ENCODE results near the gene CNOT2. TPM values are rescaled to one million over a fixed set of nuclear protein-coding genes. Genes with fewer than 3 reads are reported as not detected.
"Not testable (repeated sequence)": the region's sequence is repeated elsewhere in the genome, so short reads cannot be mapped to it uniquely, and the experiment has no call there.

Gene CNOT2
- total RNA-seq, 1 donor: 135 TPM

DNA sequence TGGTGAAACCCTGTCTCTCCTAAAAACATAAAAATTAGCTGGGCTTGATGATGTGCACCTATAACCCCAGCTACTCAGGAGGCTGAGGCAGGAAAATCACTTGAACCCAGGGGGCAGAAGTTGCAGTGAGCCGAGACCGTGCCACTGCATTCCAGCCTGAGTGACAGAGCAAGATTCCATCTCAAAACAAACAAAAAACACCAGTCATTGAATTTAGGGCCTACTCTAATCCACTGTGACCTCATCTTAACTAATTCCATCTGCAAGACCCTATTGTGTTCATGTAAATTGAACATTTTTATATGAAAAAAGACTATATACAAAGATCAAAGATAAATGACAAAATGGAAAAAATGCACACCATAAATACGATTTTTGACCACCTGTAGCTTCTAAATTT lies 140.7 kb downstream of the CNOT2 start:
- no peak overlapping the region for H3K4me3 ChIP-seq (ENCODE audit: low read depth, low read length)
- no peak for DNase-seq (ENCODE audit: low read depth)
- TF ChIP-seq, protein P1, sequence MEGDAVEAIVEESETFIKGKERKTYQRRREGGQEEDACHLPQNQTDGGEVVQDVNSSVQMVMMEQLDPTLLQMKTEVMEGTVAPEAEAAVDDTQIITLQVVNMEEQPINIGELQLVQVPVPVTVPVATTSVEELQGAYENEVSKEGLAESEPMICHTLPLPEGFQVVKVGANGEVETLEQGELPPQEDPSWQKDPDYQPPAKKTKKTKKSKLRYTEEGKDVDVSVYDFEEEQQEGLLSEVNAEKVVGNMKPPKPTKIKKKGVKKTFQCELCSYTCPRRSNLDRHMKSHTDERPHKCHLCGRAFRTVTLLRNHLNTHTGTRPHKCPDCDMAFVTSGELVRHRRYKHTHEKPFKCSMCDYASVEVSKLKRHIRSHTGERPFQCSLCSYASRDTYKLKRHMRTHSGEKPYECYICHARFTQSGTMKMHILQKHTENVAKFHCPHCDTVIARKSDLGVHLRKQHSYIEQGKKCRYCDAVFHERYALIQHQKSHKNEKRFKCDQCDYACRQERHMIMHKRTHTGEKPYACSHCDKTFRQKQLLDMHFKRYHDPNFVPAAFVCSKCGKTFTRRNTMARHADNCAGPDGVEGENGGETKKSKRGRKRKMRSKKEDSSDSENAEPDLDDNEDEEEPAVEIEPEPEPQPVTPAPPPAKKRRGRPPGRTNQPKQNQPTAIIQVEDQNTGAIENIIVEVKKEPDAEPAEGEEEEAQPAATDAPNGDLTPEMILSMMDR (IDR thresholded peaks at IDR 0.05; ENCODE audit: insufficient read depth, low read length): no peak

DNA sequence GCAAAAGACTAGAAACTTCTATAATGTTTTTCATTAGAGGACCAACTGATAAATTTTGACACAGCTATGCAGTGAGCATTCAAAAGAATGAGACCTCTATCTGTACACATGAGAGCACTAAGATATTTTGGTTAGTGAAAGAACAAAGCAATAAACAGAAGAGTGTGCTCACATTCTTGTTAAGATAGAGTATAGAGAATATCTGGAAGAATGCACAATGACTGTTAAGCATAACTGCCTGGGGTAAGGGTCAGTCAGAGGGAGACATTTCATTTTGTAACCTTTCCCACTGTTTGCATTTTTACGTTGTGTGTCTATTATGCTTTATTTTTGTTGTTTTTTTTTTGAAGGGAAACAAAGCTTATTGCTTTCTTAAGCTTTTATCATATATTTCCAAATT lies 143.5 kb downstream of the CNOT2 start:
- no peak for DNase-seq (ENCODE audit: low read depth)
- TF ChIP-seq, protein P1 (IDR thresholded peaks at IDR 0.05; ENCODE audit: insufficient read depth, low read length): no peak
- no peak overlapping the region for H3K4me3 ChIP-seq (ENCODE audit: low read depth, low read length)

DNA sequence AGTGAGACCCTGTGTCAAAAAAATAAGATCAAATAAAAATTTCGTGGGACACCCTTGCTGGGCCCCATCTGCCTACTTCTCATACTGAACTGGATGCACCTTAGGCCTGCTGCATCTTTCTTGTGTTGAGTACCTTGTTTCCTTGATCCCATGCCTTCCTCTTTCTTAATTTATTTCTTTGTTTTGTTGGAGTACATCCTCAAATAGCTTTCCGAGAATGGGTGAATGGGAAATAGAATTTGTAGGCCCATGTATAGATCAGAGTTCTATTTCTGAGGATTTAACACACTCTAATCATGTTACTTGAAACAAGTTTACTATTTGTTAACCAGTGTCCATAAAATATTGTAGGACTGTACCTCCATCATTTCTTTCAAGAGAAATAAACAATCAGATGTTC lies 146.4 kb downstream of the CNOT2 start:
- TF ChIP-seq, protein P1 (IDR thresholded peaks at IDR 0.05; ENCODE audit: insufficient read depth, low read length): no peak
- no peak overlapping the region for H3K4me3 ChIP-seq (ENCODE audit: low read depth, low read length)
- no peak for DNase-seq (ENCODE audit: low read depth)

DNA sequence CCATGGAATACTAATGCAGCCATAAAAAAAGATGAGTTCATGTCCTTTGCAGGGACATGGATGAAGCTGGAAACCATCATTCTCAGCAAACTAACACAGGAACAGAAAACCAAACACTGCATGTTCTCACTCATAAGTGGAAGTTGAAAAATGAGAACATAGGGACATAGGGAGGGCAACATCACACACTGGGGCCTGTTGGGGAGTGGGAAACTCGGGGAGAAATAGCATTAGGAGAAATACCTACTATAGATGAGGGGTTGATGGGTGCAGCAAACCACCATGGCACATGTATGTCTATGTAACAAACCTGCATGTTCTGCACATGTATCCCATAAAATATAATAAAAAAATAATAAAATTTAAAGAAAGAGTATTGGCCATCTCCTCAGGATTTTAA lies 149.4 kb downstream of the CNOT2 start:
- DNase-seq (ENCODE audit: low read depth); H3K4me3 ChIP-seq (ENCODE audit: low read depth, low read length): not testable (repeated sequence)

DNA sequence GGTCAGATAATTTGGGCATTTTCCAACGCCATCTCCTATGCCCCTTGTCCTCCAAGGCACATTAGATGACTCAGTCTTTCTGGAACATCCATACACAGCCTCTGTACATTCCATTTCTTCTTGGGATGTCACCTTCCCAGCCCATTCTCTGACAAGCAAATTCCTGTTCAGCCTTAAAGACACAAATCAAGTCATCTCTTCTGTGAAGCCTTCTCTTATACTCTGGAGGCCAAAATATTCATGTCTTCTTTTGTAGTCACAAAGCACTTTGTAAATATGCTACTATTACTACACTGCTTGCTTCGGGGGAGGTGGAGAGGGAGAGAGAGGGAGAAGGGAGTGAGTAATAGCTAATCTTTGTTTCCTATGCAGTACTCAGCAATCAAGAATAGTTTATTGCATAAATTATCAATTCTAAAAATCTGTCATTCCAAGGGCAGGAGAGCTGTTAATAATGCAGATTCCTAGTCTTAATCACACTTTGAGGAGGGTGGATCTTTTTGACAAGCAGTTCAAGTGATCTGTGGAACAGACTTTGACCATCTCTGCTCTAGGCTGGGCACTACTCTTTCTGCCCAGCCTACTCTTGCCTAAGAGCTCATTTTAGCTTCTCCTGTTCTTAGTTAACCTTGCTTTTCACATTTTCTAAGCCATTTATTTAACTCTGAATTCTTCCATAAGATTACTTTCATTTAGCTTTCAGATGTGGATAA lies 150.7 kb downstream of the CNOT2 start:
- TF ChIP-seq, protein P1 (IDR thresholded peaks at IDR 0.05; ENCODE audit: insufficient read depth, low read length): no peak

DNA sequence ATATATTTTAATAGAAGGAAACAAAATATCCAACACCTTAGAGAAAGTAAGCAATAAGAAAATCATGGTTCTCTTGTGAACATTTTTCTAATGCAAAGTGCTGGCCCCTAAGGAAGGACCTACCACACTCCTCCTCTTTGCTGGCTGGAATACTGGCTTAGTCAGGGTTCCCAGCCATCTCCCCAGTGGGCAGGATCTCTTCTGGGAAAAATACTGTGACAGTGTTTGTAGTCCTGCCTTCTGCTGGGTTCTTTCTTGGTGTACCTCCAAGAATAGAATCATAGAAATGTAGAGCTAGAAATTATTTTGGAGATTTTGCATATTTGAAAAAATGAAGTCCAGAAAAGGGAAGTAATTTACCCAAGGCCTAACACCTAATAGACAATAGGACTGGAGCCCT lies 154.8 kb downstream of the CNOT2 start:
- no peak overlapping the region for H3K4me3 ChIP-seq (ENCODE audit: low read depth, low read length)
- no peak for DNase-seq (ENCODE audit: low read depth)
- TF ChIP-seq, protein P1 (IDR thresholded peaks at IDR 0.05; ENCODE audit: insufficient read depth, low read length): no peak

More for the DNA sequence above, 150.7 kb downstream of the CNOT2 start:
- peak; percentile 22 for DNase-seq (ENCODE audit: low read depth)
- no peak overlapping the region for H3K4me3 ChIP-seq (ENCODE audit: low read depth, low read length)

DNA sequence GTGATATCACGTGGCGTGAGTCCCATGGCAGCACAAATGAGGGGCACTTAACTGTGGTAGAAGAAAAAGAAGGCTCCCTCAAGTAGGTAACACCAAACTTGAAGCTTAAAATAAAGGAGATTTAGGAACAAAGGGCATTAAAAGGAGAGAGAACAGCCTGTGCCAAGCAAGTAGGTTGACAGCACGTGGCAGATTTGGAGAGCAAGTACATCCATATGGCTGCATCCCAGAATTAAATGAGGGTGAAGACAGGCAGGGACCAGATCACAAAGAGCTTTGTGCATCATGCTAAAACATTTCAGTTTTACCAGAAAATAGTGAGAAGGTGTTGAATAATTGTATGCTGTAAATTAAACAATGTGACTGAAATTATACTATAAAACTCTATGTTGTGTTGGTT lies 155.6 kb downstream of the CNOT2 start:
- TF ChIP-seq, protein P1 (IDR thresholded peaks at IDR 0.05; ENCODE audit: insufficient read depth, low read length): no peak
- no peak for DNase-seq (ENCODE audit: low read depth)
- H3K4me3 ChIP-seq (ENCODE audit: low read depth, low read length): no peak overlapping the region

Measured in fibroblast of the aortic adventitia (primary cell).